ENCODE measurements around the gene AMMECR1.

The AMMECR1 gene

GRCh38 chrX:110188701-110189558 is 129.0 kb downstream of the AMMECR1 start:
- TF ChIP-seq, protein P1, sequence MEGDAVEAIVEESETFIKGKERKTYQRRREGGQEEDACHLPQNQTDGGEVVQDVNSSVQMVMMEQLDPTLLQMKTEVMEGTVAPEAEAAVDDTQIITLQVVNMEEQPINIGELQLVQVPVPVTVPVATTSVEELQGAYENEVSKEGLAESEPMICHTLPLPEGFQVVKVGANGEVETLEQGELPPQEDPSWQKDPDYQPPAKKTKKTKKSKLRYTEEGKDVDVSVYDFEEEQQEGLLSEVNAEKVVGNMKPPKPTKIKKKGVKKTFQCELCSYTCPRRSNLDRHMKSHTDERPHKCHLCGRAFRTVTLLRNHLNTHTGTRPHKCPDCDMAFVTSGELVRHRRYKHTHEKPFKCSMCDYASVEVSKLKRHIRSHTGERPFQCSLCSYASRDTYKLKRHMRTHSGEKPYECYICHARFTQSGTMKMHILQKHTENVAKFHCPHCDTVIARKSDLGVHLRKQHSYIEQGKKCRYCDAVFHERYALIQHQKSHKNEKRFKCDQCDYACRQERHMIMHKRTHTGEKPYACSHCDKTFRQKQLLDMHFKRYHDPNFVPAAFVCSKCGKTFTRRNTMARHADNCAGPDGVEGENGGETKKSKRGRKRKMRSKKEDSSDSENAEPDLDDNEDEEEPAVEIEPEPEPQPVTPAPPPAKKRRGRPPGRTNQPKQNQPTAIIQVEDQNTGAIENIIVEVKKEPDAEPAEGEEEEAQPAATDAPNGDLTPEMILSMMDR (IDR thresholded peaks at IDR 0.05; ENCODE audit: low read depth, low read length), result no peak
- H3K4me3 ChIP-seq (ENCODE audit: low read depth, low read length), result no peak overlapping the region
- peak; percentile 33 for DNase-seq (ENCODE audit: low read depth, low spot score)
- in situ Hi-C loops (cut with HindIII; ENCODE audit: low sequenced_read_pairs), result no loop called here

- no peak for DNase-seq (ENCODE audit: low read depth, low spot score)
- no peak overlapping the region for H3K4me3 ChIP-seq (ENCODE audit: low read depth, low read length)
- in situ Hi-C loops (cut with HindIII; ENCODE audit: low sequenced_read_pairs), result no loop called here
- TF ChIP-seq, protein P1 (IDR thresholded peaks at IDR 0.05; ENCODE audit: low read depth, low read length), result no peak
Measured at GRCh38 chrX:110183314-110183713, 134.6 kb downstream of the AMMECR1 start.

DNA sequence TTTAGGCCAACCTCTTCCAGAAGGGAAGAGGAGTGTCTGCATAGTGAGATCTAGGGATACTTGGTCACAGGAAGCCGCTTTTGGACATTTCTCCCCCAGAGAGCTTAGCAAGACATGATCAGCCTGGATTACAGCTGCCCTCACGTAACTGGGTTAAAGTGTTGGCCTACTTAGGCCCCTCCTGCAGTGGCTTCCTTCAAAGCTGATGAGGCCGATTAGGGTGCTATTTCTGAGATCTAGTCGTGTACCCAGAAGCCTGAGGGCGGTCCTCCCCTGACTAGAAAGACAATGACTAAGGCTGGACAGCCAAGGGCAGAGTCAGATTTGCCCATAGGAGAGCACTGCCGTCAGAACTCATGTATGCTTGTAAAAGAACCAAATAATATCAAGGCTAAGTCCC is 135.0 kb downstream of the AMMECR1 start:
- no peak overlapping the region for H3K4me3 ChIP-seq (ENCODE audit: low read depth, low read length)
- DNase-seq (ENCODE audit: low read depth, low spot score), result no peak
- in situ Hi-C loops (cut with HindIII; ENCODE audit: low sequenced_read_pairs), result no loop called here
- TF ChIP-seq, protein P1 (IDR thresholded peaks at IDR 0.05; ENCODE audit: low read depth, low read length), result no peak

DNA sequence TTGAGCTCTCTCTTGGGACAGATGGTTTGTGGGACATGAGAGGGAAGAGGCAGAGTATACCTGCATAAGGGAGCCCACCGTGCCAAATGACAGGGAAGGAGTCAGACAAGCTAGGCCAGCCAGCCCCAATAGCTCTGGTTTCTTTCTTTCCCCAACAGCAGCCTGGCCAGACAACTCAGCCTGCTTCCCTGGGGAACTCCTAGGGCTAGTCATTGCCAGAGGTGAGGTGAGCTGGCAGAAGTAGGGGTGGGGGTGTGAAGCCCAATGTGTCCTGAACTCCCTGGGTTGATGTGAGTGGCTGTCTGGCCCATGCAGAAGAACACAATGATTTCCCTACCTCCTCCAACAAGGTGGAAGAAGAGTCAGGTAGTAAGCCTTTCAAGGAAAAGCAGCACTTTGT is 135.5 kb downstream of the AMMECR1 start:
- TF ChIP-seq, protein P1 (IDR thresholded peaks at IDR 0.05; ENCODE audit: low read depth, low read length), result no peak
- no peak overlapping the region for H3K4me3 ChIP-seq (ENCODE audit: low read depth, low read length)
- no peak for DNase-seq (ENCODE audit: low read depth, low spot score)
- in situ Hi-C loops (cut with HindIII; ENCODE audit: low sequenced_read_pairs), result no loop called here

- no peak overlapping the region for H3K4me3 ChIP-seq (ENCODE audit: low read depth, low read length)
- no peak for DNase-seq (ENCODE audit: low read depth, low spot score)
- in situ Hi-C loops (cut with HindIII; ENCODE audit: low sequenced_read_pairs), result no loop called here
- TF ChIP-seq, protein P1 (IDR thresholded peaks at IDR 0.05; ENCODE audit: low read depth, low read length), result no peak
Measured at GRCh38 chrX:110181459-110182137, 136.3 kb downstream of the AMMECR1 start.

DNA sequence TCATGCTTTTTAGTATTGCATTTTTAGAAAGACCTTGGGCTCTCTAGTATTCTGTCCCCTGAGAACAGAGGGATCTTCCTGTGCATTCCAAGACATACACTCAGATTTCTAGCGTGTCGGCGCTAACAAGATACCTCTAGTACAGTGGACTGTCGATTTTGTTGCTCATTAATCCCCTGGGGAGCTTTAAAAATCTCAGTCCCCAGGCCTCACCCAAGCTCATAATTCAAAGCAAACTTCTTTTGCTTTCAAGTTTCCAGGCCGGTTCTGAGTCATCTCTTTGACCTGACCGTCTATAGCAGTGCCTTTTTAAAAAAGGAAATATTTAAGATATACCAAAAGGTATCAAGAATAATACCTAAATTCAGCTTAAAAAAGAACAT is 137.0 kb downstream of the AMMECR1 start:
- in situ Hi-C loops (cut with HindIII; ENCODE audit: low sequenced_read_pairs), result no loop called here
- TF ChIP-seq, protein P1 (IDR thresholded peaks at IDR 0.05; ENCODE audit: low read depth, low read length), result no peak
- peak; percentile 67 for DNase-seq (ENCODE audit: low read depth, low spot score)
- no peak overlapping the region for H3K4me3 ChIP-seq (ENCODE audit: low read depth, low read length)
